Heart left ventricle (tissue), 16 donors: ENCODE data around the gene OR14A2. TPM values are rescaled to one million over a fixed set of nuclear protein-coding genes. Genes with fewer than 3 reads are reported as not detected.

Experiments
- ATAC-seq, 4 donors: fragments of 200-7000 bp; cut with Tn5 transposase; one replicate each; pipeline ENCODE4 v1.9.1; 2020 to 2022; ENCODE audit warnings: moderate library complexity in 4 of 4, mild to moderate bottlenecking in 3 of 4, moderate number of reproducible peaks in 1 of 4
- DNase-seq, 5 donors: peaks; one replicate each; pipeline ENCODE4 v3.0.0-alpha.2; 2020
- H3K27ac ChIP-seq, 12 donors: fragments of 200-600 bp; sonication (generic) in 4 of 12; one replicate each; pipeline versions ENCODE4 v1.5.0 to v1.8.0; 2016 to 2022; ENCODE audit warnings: mild to moderate bottlenecking in 2 of 12
- H3K27me3 ChIP-seq, 9 donors: fragments of 200-600 bp; sonication (generic) in 2 of 9; one replicate each; pipeline versions ENCODE4 v1.5.1 to v1.8.0; 2016 to 2022; ENCODE audit warnings: mild to moderate bottlenecking in 3 of 9
- H3K36me3 ChIP-seq, 9 donors: fragments of 200-600 bp; sonication (generic) in 2 of 9; one replicate each; pipeline versions ENCODE4 v1.5.0 to v1.8.0; 2018 to 2022; ENCODE audit warnings: mild to moderate bottlenecking in 2 of 9
- H3K4me1 ChIP-seq, 12 donors: fragments of 200-600 bp; sonication (generic) in 4 of 12; one replicate each; pipeline versions ENCODE4 v1.5.0 to v1.8.0; 2016 to 2022; ENCODE audit warnings: mild to moderate bottlenecking in 3 of 12
- H3K4me3 ChIP-seq, 12 donors: fragments of 200-600 bp; sonication (generic) in 4 of 12; one replicate each; pipeline versions ENCODE4 v1.5.0 to v1.8.0; 2017 to 2022; ENCODE audit warnings: mild to moderate bottlenecking in 9 of 12, moderate library complexity in 4 of 12
- H3K9me3 ChIP-seq, 12 donors: fragments of 200-600 bp; sonication (generic) in 4 of 12; one replicate each; pipeline versions ENCODE4 v1.5.0 to v1.8.0; 2016 to 2022; ENCODE audit warnings: mild to moderate bottlenecking in 1 of 12
- POLR2A ChIP-seq, 2 donors: fragments of 450-650 bp; IDR thresholded peaks; one replicate each; pipeline ENCODE4 v1.6.1; 2017; ENCODE audit warnings: antibody characterized with exemption in 2 of 2, mild to moderate bottlenecking in 2 of 2, moderate library complexity in 2 of 2
- WGBS, 4 donors: extraction: QIAGEN DNeasy Blood & Tissue Kit in 2 of 4; methylation state at CpG; one replicate each; pipeline versions ENCODE4 v1.1.5 to v1.1.7; 2013 to 2018; 5-methylcytosine and 5-hydroxymethylcytosine counted together
- intact Hi-C, 10 donors: fragments of 100-400 bp; cut with DNase I; formaldehyde crosslinking; loops; one replicate each; pipeline versions ENCODE4 v1.11.1 to v1.14.2; 2022
- polyA plus RNA-seq, 2 donors: library from polyadenylated mRNA; stranded (reverse); fragments of 200-250 nt; gene quantifications; one replicate each; pipeline ENCODE4 v1.2.3, GENCODE V29; 2013
- total RNA-seq, 9 donors: library from RNA; depleted of rRNA in 2 of 9; stranded (reverse); fragments of >200 nt in 2 of 9; fragmentation: NEBNext Ultra II Directional in 3 of 9; extraction: Animal tissue kit (Norgen Biotek cat#: 25700) in 3 of 9; gene quantifications; one replicate each; pipeline versions ENCODE4 v1.1.0 to v1.2.4, GENCODE V29; 2016 to 2023
- TF ChIP-seq, protein P1 (sequence below), 12 donors: fragments of 200-600 bp; sonication (generic) in 4 of 12; IDR thresholded peaks; one replicate each; pipeline versions ENCODE4 v1.5.0 to v1.8.0; 2018 to 2022; ENCODE audit warnings: antibody characterized with exemption in 12 of 12, mild to moderate bottlenecking in 5 of 12
- donor health status: ischemic (EF 13 %, LVEDD 7.1; RV severe dilation, severe dysfunction).
- donor health status: healthy with polysubstance abuse.
- donor health status: DM: no; HTN: yes; CAD: no.
- donor health status: DM: no; HTN: no; CAD: no.
- donor health status: ischemic (EF 25% LVEDD 6.9; RV normal size, moderate dysfunction).
- donor health status: ischemic (EF 25% LVEDD 5.7; RV mildly dilated, moderate dysfunction).
- donor health status: healthy.
- donor health status: DM: yes; HTN: yes; CAD: no.
- donor health status: ischemic (EF 35%, LVEDD 5.7; RV mildly dilated, moderate dysfunction).
- donor health status: nonischemic (EF 11% LVEDD 7.7; RV severe dilation, severe dysfunction).
- donor health status: DM: yes; HTN: yes; CAD: no.
- donor health status: PGD.
- donor health status: ischemic (EF 29% LVEDD 5.4; RV normal size, mild dysfunction).
- donor health status: nonischemic (EF 23%, LVEDD 6.1; RV moderate dilation, normal function).

Gene OR14A2
- total and polyA plus RNA-seq, 11 donors: not detected

DNA sequence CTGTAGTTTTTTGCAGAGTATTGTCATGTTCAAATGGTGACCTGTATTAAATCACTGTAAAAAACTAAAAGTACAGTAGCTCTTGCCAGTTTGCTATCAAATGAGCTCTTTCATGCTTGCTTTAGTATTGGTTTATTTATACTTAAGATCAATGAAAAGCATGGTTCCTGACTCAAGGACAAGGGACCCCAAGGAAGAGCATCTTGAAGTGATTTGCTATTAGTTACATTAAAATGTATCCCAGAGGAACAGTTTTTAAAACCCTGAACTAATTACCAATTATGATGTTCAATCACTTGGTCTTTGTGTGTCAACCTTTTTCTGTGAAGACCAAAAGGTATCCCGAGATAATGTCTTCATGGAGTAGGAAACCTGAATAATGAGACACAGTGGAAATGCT lies 68.3 kb downstream of the OR14A2 start, which contains the start of gene OR13G1:
Gene OR13G1, minus strand, starts transcription at position 101 of the 400 bp plus-strand sequence. CDS start 6,698 bp downstream, outside the sequence.
- no peak for TF ChIP-seq POLR2A (IDR thresholded peaks at IDR 0.05)
- TF ChIP-seq, protein P1, sequence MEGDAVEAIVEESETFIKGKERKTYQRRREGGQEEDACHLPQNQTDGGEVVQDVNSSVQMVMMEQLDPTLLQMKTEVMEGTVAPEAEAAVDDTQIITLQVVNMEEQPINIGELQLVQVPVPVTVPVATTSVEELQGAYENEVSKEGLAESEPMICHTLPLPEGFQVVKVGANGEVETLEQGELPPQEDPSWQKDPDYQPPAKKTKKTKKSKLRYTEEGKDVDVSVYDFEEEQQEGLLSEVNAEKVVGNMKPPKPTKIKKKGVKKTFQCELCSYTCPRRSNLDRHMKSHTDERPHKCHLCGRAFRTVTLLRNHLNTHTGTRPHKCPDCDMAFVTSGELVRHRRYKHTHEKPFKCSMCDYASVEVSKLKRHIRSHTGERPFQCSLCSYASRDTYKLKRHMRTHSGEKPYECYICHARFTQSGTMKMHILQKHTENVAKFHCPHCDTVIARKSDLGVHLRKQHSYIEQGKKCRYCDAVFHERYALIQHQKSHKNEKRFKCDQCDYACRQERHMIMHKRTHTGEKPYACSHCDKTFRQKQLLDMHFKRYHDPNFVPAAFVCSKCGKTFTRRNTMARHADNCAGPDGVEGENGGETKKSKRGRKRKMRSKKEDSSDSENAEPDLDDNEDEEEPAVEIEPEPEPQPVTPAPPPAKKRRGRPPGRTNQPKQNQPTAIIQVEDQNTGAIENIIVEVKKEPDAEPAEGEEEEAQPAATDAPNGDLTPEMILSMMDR (IDR thresholded peaks at IDR 0.05): no peak
- DNase-seq (no peak), ATAC-seq (no peak)
- Histone ChIP-seq H3K27ac (no peak within 1 kb of the TSS), H3K36me3 (no peaks in the 10 kb centered on the region), H3K9me3 (peaks cover 0 to 2% (median 0%) of the 10 kb centered on the region in 12 donors), H3K27me3 (no peaks in the 10 kb centered on the region), H3K4me1 (no peaks in the 10 kb centered on the region), H3K4me3 (no peak within 1 kb of the TSS)
- WGBS, 4 donors: 71 to 86% (median 79%) methylated on average over 1 of the region's 1 CpG
- intact Hi-C loops: no loop called here

Other genes with a start within 250 kb of the OR14A2 start
- under 1 TPM in 1 of 9 donors, not detected in 8; 0.04 TPM for gene OR2C3, start 211.7 kb downstream of the OR14A2 start, total RNA-seq
- gene OR2C3, start 211.7 kb downstream of the OR14A2 start, polyA plus RNA-seq: not detected
- under 1 TPM in 4 of 9 donors, not detected in 5; 0.06 to 0.34 (median 0.07) TPM for gene GCSAML, start 199.0 kb downstream of the OR14A2 start, total RNA-seq
- under 1 TPM in 1 of 2 donors, not detected in 1; 0.04 TPM for gene GCSAML, start 199.0 kb downstream of the OR14A2 start, polyA plus RNA-seq
- not detected for gene OR2G2, start 159.8 kb downstream of the OR14A2 start, total RNA-seq
- gene OR2G2, start 159.8 kb downstream of the OR14A2 start, polyA plus RNA-seq: not detected
- not detected for gene OR2G3, start 142.6 kb downstream of the OR14A2 start, total RNA-seq
- not detected for gene OR2G3, start 142.6 kb downstream of the OR14A2 start, polyA plus RNA-seq
- not detected for gene OR13G1, start 68.4 kb downstream of the OR14A2 start, total RNA-seq
- gene OR13G1, start 68.4 kb downstream of the OR14A2 start, polyA plus RNA-seq: not detected
- gene OR6F1, start 31.5 kb downstream of the OR14A2 start, total RNA-seq: not detected
- gene OR6F1, start 31.5 kb downstream of the OR14A2 start, polyA plus RNA-seq: not detected
- gene OR14K1, start 9.5 kb downstream of the OR14A2 start, total RNA-seq: not detected
- gene OR14K1, start 9.5 kb downstream of the OR14A2 start, polyA plus RNA-seq: not detected
- not detected for gene OR1C1, start 12.4 kb upstream of the OR14A2 start, total RNA-seq
- not detected for gene OR1C1, start 12.4 kb upstream of the OR14A2 start, polyA plus RNA-seq
- gene OR14A16, start 76.0 kb upstream of the OR14A2 start, total RNA-seq: not detected
- gene OR14A16, start 76.0 kb upstream of the OR14A2 start, polyA plus RNA-seq: not detected
- not detected for gene OR11L1, start 93.8 kb upstream of the OR14A2 start, total RNA-seq
- gene OR11L1, start 93.8 kb upstream of the OR14A2 start, polyA plus RNA-seq: not detected
- gene TRIM58, start 109.0 kb upstream of the OR14A2 start, total RNA-seq: 1 to 10 TPM in 2 of 9 donors, under 1 TPM in 6, not detected in 1; 0.15 to 9.6 (median 0.37) TPM
- under 1 TPM in 1 of 2 donors, not detected in 1; 0.11 TPM for gene TRIM58, start 109.0 kb upstream of the OR14A2 start, polyA plus RNA-seq
- 1 to 10 TPM in 1 of 9 donors, under 1 TPM in 1, not detected in 7; 0.91 to 1.7 TPM for gene OR2W3, start 147.4 kb upstream of the OR14A2 start, total RNA-seq
- not detected for gene OR2W3, start 147.4 kb upstream of the OR14A2 start, polyA plus RNA-seq
- not detected for gene OR2T8, start 172.1 kb upstream of the OR14A2 start, total RNA-seq
- gene OR2T8, start 172.1 kb upstream of the OR14A2 start, polyA plus RNA-seq: not detected
- gene OR2AJ1, start 176.7 kb upstream of the OR14A2 start, total RNA-seq: not detected
- gene OR2AJ1, start 176.7 kb upstream of the OR14A2 start, polyA plus RNA-seq: not detected
- not detected for gene OR2L8, start 200.7 kb upstream of the OR14A2 start, total RNA-seq
- gene OR2L8, start 200.7 kb upstream of the OR14A2 start, polyA plus RNA-seq: not detected
- under 1 TPM in 1 of 9 donors, not detected in 8; 0.25 TPM for gene OR2AK2, start 217.1 kb upstream of the OR14A2 start, total RNA-seq
- gene OR2AK2, start 217.1 kb upstream of the OR14A2 start, polyA plus RNA-seq: not detected